Neuronal stem cell (in vitro differentiated cells): ENCODE results near the gene HERC5.

Experiments
- DNase-seq: peaks from one replicate; pipeline ENCODE4 v3.0.0-alpha.2; 2013; ENCODE audit warnings: low spot score
- H2AFZ ChIP-seq: one replicate; pipeline ENCODE4 v1.6.1; 2013; ENCODE audit warnings: mild to moderate bottlenecking, low read length, inconsistent platforms
- H2AK5ac ChIP-seq: 2 replicates; pipeline ENCODE4 v1.6.1; 2013; ENCODE audit warnings: low read depth, mild to moderate bottlenecking, inconsistent platforms, low read length, moderate library complexity, mixed read lengths
- H2BK120ac ChIP-seq: 2 replicates; pipeline ENCODE4 v1.6.1; 2013; ENCODE audit warnings: low read depth, mild to moderate bottlenecking, inconsistent platforms, low read length, moderate library complexity, mixed read lengths
- H2BK12ac ChIP-seq: one replicate; pipeline ENCODE4 v1.6.1; 2013; ENCODE audit warnings: low read length, inconsistent platforms
- H2BK15ac ChIP-seq: 2 replicates; pipeline ENCODE4 v1.6.1; 2013; ENCODE audit warnings: mild to moderate bottlenecking, low read length, inconsistent platforms, mixed read lengths
- H2BK5ac ChIP-seq: one replicate; pipeline ENCODE4 v1.6.1; 2013; ENCODE audit warnings: inconsistent platforms, mild to moderate bottlenecking, low read length, moderate library complexity
- H3K14ac ChIP-seq: one replicate; pipeline ENCODE4 v1.6.1; 2013; ENCODE audit warnings: low read length, inconsistent platforms
- H3K18ac ChIP-seq: 2 replicates; pipeline ENCODE4 v1.6.1; 2013; ENCODE audit warnings: low read length, inconsistent platforms
- H3K23ac ChIP-seq: 2 replicates; pipeline ENCODE4 v1.6.1; 2013; ENCODE audit warnings: low read depth, mild to moderate bottlenecking, mixed read lengths, low read length, inconsistent platforms; ENCODE audit not compliant: poor library complexity
- H3K27ac ChIP-seq: replicated peaks from 3 replicates; pipeline ENCODE4 v1.5.1; 2013; ENCODE audit warnings: low read length, inconsistent platforms
- H3K27me3 ChIP-seq, 3 experiments: 2 replicates each; pipeline ENCODE4 v1.6.1; 2013; ENCODE audit warnings: low read length in 3 of 3, mild to moderate bottlenecking in 2 of 3, inconsistent platforms in 1 of 3, low read depth in 1 of 3, mixed read lengths in 1 of 3, moderate library complexity in 1 of 3; ENCODE audit not compliant: control insufficient read depth in 3 of 3, insufficient read depth in 3 of 3
- H3K36me3 ChIP-seq, 2 donors: replicated peaks in 1 of 2; 2 replicates each; pipeline ENCODE4 v1.6.1; 2013; ENCODE audit warnings: low read length in 2 of 2; ENCODE audit not compliant: control insufficient read depth in 2 of 2, insufficient read depth in 2 of 2
- H3K4ac ChIP-seq: 2 replicates; pipeline ENCODE4 v1.6.1; 2013; ENCODE audit warnings: inconsistent platforms, mild to moderate bottlenecking, low read length, moderate library complexity
- H3K4me1 ChIP-seq, 2 donors: 1 replicate in 1 of 2; 2 replicates in 1 of 2; pipeline ENCODE4 v1.6.1; 2013; ENCODE audit warnings: low read length in 2 of 2, low read depth in 1 of 2; ENCODE audit not compliant: control insufficient read depth in 2 of 2, insufficient read depth in 1 of 2
- H3K4me2 ChIP-seq: one replicate; pipeline ENCODE4 v1.6.1; 2013; ENCODE audit warnings: mild to moderate bottlenecking, low read length, inconsistent platforms; ENCODE audit not compliant: insufficient read depth, poor library complexity, severe bottlenecking
- H3K4me3 ChIP-seq, 2 donors: 2 replicates each; pipeline ENCODE4 v1.5.1; 2013; ENCODE audit warnings: low read length in 2 of 2, mild to moderate bottlenecking in 2 of 2, inconsistent platforms in 1 of 2, moderate library complexity in 1 of 2
- H3K79me1 ChIP-seq: one replicate; pipeline ENCODE4 v1.6.1; 2013; ENCODE audit warnings: low read depth, mild to moderate bottlenecking, inconsistent platforms, low read length, moderate library complexity
- H3K9ac ChIP-seq: one replicate; pipeline ENCODE4 v1.6.1; 2013; ENCODE audit warnings: mild to moderate bottlenecking, low read depth, low read length, inconsistent platforms; ENCODE audit not compliant: poor library complexity
- H3K9me3 ChIP-seq, 2 donors: replicated peaks in 1 of 2; 2 replicates each; pipeline versions ENCODE3 to v1.6.1; 2013; ENCODE audit warnings: low read length in 2 of 2, mild to moderate bottlenecking in 2 of 2, inconsistent platforms in 1 of 2, low read depth in 1 of 2, mixed read lengths in 1 of 2, moderate library complexity in 1 of 2; ENCODE audit not compliant: control insufficient read depth in 2 of 2, insufficient read depth in 1 of 2
- H4K8ac ChIP-seq: one replicate; pipeline ENCODE4 v1.6.1; 2013; ENCODE audit warnings: low read depth, mild to moderate bottlenecking, inconsistent platforms, low read length, moderate library complexity
- H4K91ac ChIP-seq: one replicate; pipeline ENCODE4 v1.6.1; 2013; ENCODE audit warnings: low read length, low read depth, mild to moderate bottlenecking, inconsistent platforms; ENCODE audit not compliant: poor library complexity
- WGBS, 2 donors: extraction: QIAGEN DNeasy Blood & Tissue Kit; methylation state at CpG; one replicate each; pipeline ENCODE4 v1.1.7; 2013; ENCODE audit warnings: missing lambda C conversion rate in 2 of 2, mixed read lengths in 1 of 2; ENCODE audit not compliant: insufficient read length in 2 of 2, insufficient replicate concordance in 1 of 2; ENCODE audit errors: extremely low coverage in 2 of 2; 5-methylcytosine and 5-hydroxymethylcytosine counted together

Gene HERC5

GRCh38 chr4:88531549-88531948 is 74.6 kb downstream of the HERC5 start:
- WGBS, 2 donors: no CpG with 5 or more reads among the region's 3 CpGs
- Histone ChIP-seq H3K4me3 (no peak overlapping the region), H2BK120ac (no peak overlapping the region), H2BK5ac (no peak overlapping the region), H2BK12ac (no peak overlapping the region), H3K23ac (no peak overlapping the region), H3K4me2 (no peak overlapping the region), H3K4me1 (peaks cover 0 to 1% of the 10 kb centered on the region in 2 donors), H3K18ac (no peak overlapping the region), H3K9ac (no peak overlapping the region), H2AK5ac (no peak overlapping the region), H3K4ac (no peak overlapping the region), H3K9me3 (no peaks in the 10 kb centered on the region), H2AFZ (peak overlapping the region; percentile 65), H3K36me3 (no peaks in the 10 kb centered on the region), H2BK15ac (no peak overlapping the region), H3K14ac (no peak overlapping the region), H4K91ac (no peak overlapping the region), H3K27me3 (peaks cover 0 to 6% (median 0%) of the 10 kb centered on the region in 3 experiments), H3K27ac (no peak overlapping the region), H3K79me1 (no peaks in the 10 kb centered on the region), H4K8ac (no peak overlapping the region)
- no peak for DNase-seq

- Histone ChIP-seq H3K79me1 (no peaks in the 10 kb centered on the region), H2AK5ac (no peak overlapping the region), H4K8ac (no peak overlapping the region), H2BK5ac (no peak overlapping the region), H3K4me3 (no peak overlapping the region), H3K9ac (no peak overlapping the region), H3K9me3 (no peaks in the 10 kb centered on the region), H2BK15ac (no peak overlapping the region), H3K23ac (no peak overlapping the region), H2BK12ac (no peak overlapping the region), H3K18ac (no peak overlapping the region), H2AFZ (no peak overlapping the region), H3K27ac (no peak overlapping the region), H3K4me1 (peaks cover 0 to 1% of the 10 kb centered on the region in 2 donors), H2BK120ac (no peak overlapping the region), H3K14ac (no peak overlapping the region), H3K27me3 (peaks cover 0 to 6% (median 0%) of the 10 kb centered on the region in 3 experiments), H4K91ac (no peak overlapping the region), H3K4me2 (no peak overlapping the region), H3K36me3 (no peaks in the 10 kb centered on the region), H3K4ac (no peak overlapping the region)
- WGBS, 2 donors: no CpG with 5 or more reads among the region's 6 CpGs
- no peak for DNase-seq
These were observed 76.3 kb downstream of the HERC5 start for GRCh38 chr4:88533088-88533790.

- H3K23ac ChIP-seq: no peak overlapping the region
- no peaks in the 10 kb centered on the region for H3K36me3 ChIP-seq
- H2BK5ac ChIP-seq: no peak overlapping the region
- no peak overlapping the region for H2AK5ac ChIP-seq
- H3K4me3 ChIP-seq: no peak overlapping the region
- no peak overlapping the region for H3K27ac ChIP-seq
- H3K4ac ChIP-seq: no peak overlapping the region
- no peak overlapping the region for H2AFZ ChIP-seq
- H3K4me2 ChIP-seq: no peak overlapping the region
- no peak for DNase-seq
- H3K9me3 ChIP-seq: no peaks in the 10 kb centered on the region
- no peak overlapping the region for H3K9ac ChIP-seq
- no CpG with 5 or more reads among the region's 4 CpGs for WGBS, 2 donors
- no peak overlapping the region for H4K91ac ChIP-seq
- peaks cover 0 to 1% of the 10 kb centered on the region in 2 donors for H3K4me1 ChIP-seq
- H4K8ac ChIP-seq: no peak overlapping the region
- no peak overlapping the region for H2BK120ac ChIP-seq
- H2BK12ac ChIP-seq: no peak overlapping the region
- H3K14ac ChIP-seq: no peak overlapping the region
- H2BK15ac ChIP-seq: no peak overlapping the region
- H3K79me1 ChIP-seq: no peaks in the 10 kb centered on the region
- no peak overlapping the region for H3K18ac ChIP-seq
- peaks cover 0 to 6% (median 0%) of the 10 kb centered on the region in 3 experiments for H3K27me3 ChIP-seq
These were observed 77.2 kb downstream of the HERC5 start for GRCh38 chr4:88533937-88534750.

- Histone ChIP-seq H3K79me1 (no peaks in the 10 kb centered on the region), H2BK12ac (no peak overlapping the region), H3K18ac (no peak overlapping the region), H2AK5ac (no peak overlapping the region), H3K9ac (no peak overlapping the region), H3K27ac (no peak overlapping the region), H4K91ac (no peak overlapping the region), H2BK120ac (no peak overlapping the region), H2AFZ (no peak overlapping the region), H3K4ac (no peak overlapping the region), H4K8ac (no peak overlapping the region), H3K27me3 (peaks cover 0 to 6% (median 0%) of the 10 kb centered on the region in 3 experiments), H3K23ac (no peak overlapping the region), H3K14ac (no peak overlapping the region), H3K4me2 (no peak overlapping the region), H2BK15ac (no peak overlapping the region), H3K36me3 (no peaks in the 10 kb centered on the region), H3K4me3 (no peak overlapping the region), H3K4me1 (peaks cover 0 to 1% of the 10 kb centered on the region in 2 donors), H2BK5ac (no peak overlapping the region), H3K9me3 (no peaks in the 10 kb centered on the region)
- no peak for DNase-seq
- no CpG with 5 or more reads among the region's 2 CpGs for WGBS, 2 donors
These were observed 78.3 kb downstream of the HERC5 start for GRCh38 chr4:88535090-88535755.
